Cerebellar nuclear complex (tissue), 1 donor: ENCODE results near the gene GIMAP5.
A peak's percentile ranks its signal among the peaks of the same experiment; 100 is the strongest.
"Not testable (repeated sequence)": the region's sequence is repeated elsewhere in the genome, so short reads cannot be mapped to it uniquely, and the experiment has no call there.

Experiments used
- DNase-seq, 2 experiments: peaks; one replicate each; lab custom pipeline; 2025; lab: John Stamatoyannopoulos, UW

GIMAP5 gene

GRCh38 chr7:150774131-150774530 lies 36.9 kb downstream of the GIMAP5 start:
- not testable (repeated sequence) for DNase-seq

- DNase-seq = no peak
Measured at GRCh38 chr7:150778014-150778737, 41.0 kb downstream of the GIMAP5 start.

GRCh38 chr7:150778738-150779301 lies 41.6 kb downstream of the GIMAP5 start:
- peak; percentile 13 to 27 for DNase-seq

- no peak for DNase-seq
Measured at GRCh38 chr7:150780292-150780691, 43.1 kb downstream of the GIMAP5 start.

GRCh38 chr7:150781103-150781502 lies 43.9 kb downstream of the GIMAP5 start:
- DNase-seq = no peak

- DNase-seq = no peak
Measured at GRCh38 chr7:150781961-150782360, 44.7 kb downstream of the GIMAP5 start.

- DNase-seq = no peak
Measured at GRCh38 chr7:150784120-150784736, 47.0 kb downstream of the GIMAP5 start.

GRCh38 chr7:150784954-150785353 lies 47.7 kb downstream of the GIMAP5 start:
- no peak for DNase-seq

GRCh38 chr7:150787321-150788281 lies 50.4 kb downstream of the GIMAP5 start:
- DNase-seq = no peak

- no peak for DNase-seq
Measured at GRCh38 chr7:150788474-150789269, 51.5 kb downstream of the GIMAP5 start.

GRCh38 chr7:150790416-150791075 lies 53.3 kb downstream of the GIMAP5 start:
- no peak for DNase-seq

- no peak for DNase-seq
Measured at GRCh38 chr7:150791304-150791703, 54.1 kb downstream of the GIMAP5 start.

- no peak for DNase-seq
Measured at GRCh38 chr7:150791746-150792452, 54.7 kb downstream of the GIMAP5 start.
